Ishikawa (cell line): ENCODE measurements around the gene LDHD.

Experiments used
- CEBPB ChIP-seq: IDR thresholded peaks from 2 replicates; pipeline ENCODE4 v1.6.1; 2012
- EGR1 ChIP-seq: IDR thresholded peaks from 2 replicates; pipeline ENCODE4 v1.6.1; 2012
- EP300 ChIP-seq: IDR thresholded peaks from 2 replicates; pipeline ENCODE4 v1.6.1; 2012; ENCODE audit warnings: borderline replicate concordance
- FOXM1 ChIP-seq: IDR thresholded peaks from 2 replicates; pipeline ENCODE4 v1.6.1; 2012; ENCODE audit warnings: low read depth, borderline replicate concordance
- RAD21 ChIP-seq: IDR thresholded peaks from 2 replicates; pipeline ENCODE4 v1.6.1; 2012; ENCODE audit warnings: low read depth
- TAF1 ChIP-seq: IDR thresholded peaks from 2 replicates; pipeline ENCODE4 v1.6.1; 2012; ENCODE audit warnings: low read depth, mild to moderate bottlenecking
- TCF12 ChIP-seq: IDR thresholded peaks from 2 replicates; pipeline ENCODE4 v1.6.1; 2012; ENCODE audit warnings: low read depth
- USF1 ChIP-seq: IDR thresholded peaks from 2 replicates; pipeline ENCODE4 v1.6.1; 2012
- YY1 ChIP-seq: IDR thresholded peaks from 2 replicates; pipeline ENCODE4 v1.6.1; 2012; ENCODE audit warnings: low read depth
- ZBTB7A ChIP-seq: IDR thresholded peaks from 2 replicates; pipeline ENCODE4 v1.6.1; 2012; ENCODE audit warnings: low read depth
- TF ChIP-seq, protein P1 (sequence below): IDR thresholded peaks from 2 replicates; pipeline ENCODE4 v1.6.1; 2012

DNA sequence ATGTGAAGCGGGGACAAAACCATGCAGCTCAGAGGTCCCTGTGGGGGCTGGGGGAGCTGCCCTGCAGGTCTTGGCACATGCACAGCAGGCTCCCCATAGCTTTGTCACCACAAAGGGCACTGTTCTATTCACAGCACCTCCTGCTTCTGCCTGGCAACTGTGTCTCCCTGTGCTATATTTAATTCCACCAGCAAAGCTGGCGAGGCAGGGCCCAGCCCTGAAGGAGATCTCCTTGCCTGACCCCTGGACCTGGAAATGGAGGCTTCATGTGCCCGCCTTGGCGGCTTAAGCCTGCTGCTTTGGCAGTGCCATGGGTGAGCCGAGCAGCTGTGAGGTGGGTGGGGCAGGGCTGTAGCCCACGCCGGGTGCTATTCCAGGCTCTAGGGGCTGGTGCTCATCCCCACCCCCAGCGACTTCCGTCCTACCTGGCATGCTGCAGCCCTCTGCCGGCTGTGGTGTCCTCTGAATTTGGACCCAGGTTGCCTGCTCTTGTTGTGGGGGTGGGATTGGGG is 6.8 kb downstream of the LDHD start:
- TF ChIP-seq CEBPB (no peak), FOXM1 (peak; percentile 43; the same call in 1 of the 2 replicates), RAD21 (peak; percentile 41; the same call in 1 of the 2 replicates), EP300 (peak; percentile 70), YY1 (0 out of 2 replicates have a peak, but pooled peaks have one; percentile 16), TAF1 (no peak), TCF12 (peak; percentile 16; the same call in 1 of the 2 replicates), ZBTB7A (peak; percentile 52; the same call in 1 of the 2 replicates), EGR1 (peak; percentile 26; the same call in 1 of the 2 replicates), USF1 (0 out of 2 replicates have a peak, but pooled peaks have one; percentile 7)
- TF ChIP-seq, protein P1, sequence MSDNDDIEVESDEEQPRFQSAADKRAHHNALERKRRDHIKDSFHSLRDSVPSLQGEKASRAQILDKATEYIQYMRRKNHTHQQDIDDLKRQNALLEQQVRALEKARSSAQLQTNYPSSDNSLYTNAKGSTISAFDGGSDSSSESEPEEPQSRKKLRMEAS, result no peak; the same call in 1 of the 2 replicates
